ENCODE data around the gene ABR.

Gene ABR

GRCh38 chr17:1096215-1096614 is 83.6 kb downstream of the ABR start:
- H3K4me3 ChIP-seq (ENCODE audit: low read depth, low read length) = no peak overlapping the region
- DNase-seq (ENCODE audit: low read depth) = no peak
- no peak for TF ChIP-seq CTCF (IDR thresholded peaks at IDR 0.05; ENCODE audit: low read depth, low read length, missing control alignments)

GRCh38 chr17:1095853-1096173 is 84.0 kb downstream of the ABR start:
- no peak for TF ChIP-seq CTCF (IDR thresholded peaks at IDR 0.05; ENCODE audit: low read depth, low read length, missing control alignments)
- DNase-seq (ENCODE audit: low read depth) = no peak
- no peak overlapping the region for H3K4me3 ChIP-seq (ENCODE audit: low read depth, low read length)

- no peak for DNase-seq (ENCODE audit: low read depth)
- no peak for TF ChIP-seq CTCF (IDR thresholded peaks at IDR 0.05; ENCODE audit: low read depth, low read length, missing control alignments)
- H3K4me3 ChIP-seq (ENCODE audit: low read depth, low read length) = no peak overlapping the region
These were observed 84.5 kb downstream of the ABR start for GRCh38 chr17:1095090-1095852.

- H3K4me3 ChIP-seq (ENCODE audit: low read depth, low read length) = no peak overlapping the region
- TF ChIP-seq CTCF (IDR thresholded peaks at IDR 0.05; ENCODE audit: low read depth, low read length, missing control alignments) = no peak
- DNase-seq (ENCODE audit: low read depth) = no peak
These were observed 85.2 kb downstream of the ABR start for GRCh38 chr17:1094591-1094990.

- no peak for TF ChIP-seq CTCF (IDR thresholded peaks at IDR 0.05; ENCODE audit: low read depth, low read length, missing control alignments)
- no peak for DNase-seq (ENCODE audit: low read depth)
- no peak overlapping the region for H3K4me3 ChIP-seq (ENCODE audit: low read depth, low read length)
These were observed 87.9 kb downstream of the ABR start for GRCh38 chr17:1091900-1092299.

- no peak overlapping the region for H3K4me3 ChIP-seq (ENCODE audit: low read depth, low read length)
- no peak for TF ChIP-seq CTCF (IDR thresholded peaks at IDR 0.05; ENCODE audit: low read depth, low read length, missing control alignments)
- no peak for DNase-seq (ENCODE audit: low read depth)
These were observed 88.6 kb downstream of the ABR start for GRCh38 chr17:1091190-1091534.

- no peak overlapping the region for H3K4me3 ChIP-seq (ENCODE audit: low read depth, low read length)
- no peak for TF ChIP-seq CTCF (IDR thresholded peaks at IDR 0.05; ENCODE audit: low read depth, low read length, missing control alignments)
- DNase-seq (ENCODE audit: low read depth) = no peak
These were observed 89.2 kb downstream of the ABR start for GRCh38 chr17:1090465-1091189.

Data from GM12864 (cell line).